GM18511 (cell line): ENCODE results near the gene ESD.
"Not testable (repeated sequence)": the region's sequence is repeated elsewhere in the genome, so short reads cannot be mapped to it uniquely, and the experiment has no call there.

Experiments
- ATAC-seq: cut with Tn5 transposase; IDR thresholded peaks from one replicate; pipeline ENCODE4 v1.9.1; 2021; ENCODE audit warnings: mild to moderate bottlenecking, moderate library complexity; ENCODE audit not compliant: unreplicated experiment

Gene ESD

DNA sequence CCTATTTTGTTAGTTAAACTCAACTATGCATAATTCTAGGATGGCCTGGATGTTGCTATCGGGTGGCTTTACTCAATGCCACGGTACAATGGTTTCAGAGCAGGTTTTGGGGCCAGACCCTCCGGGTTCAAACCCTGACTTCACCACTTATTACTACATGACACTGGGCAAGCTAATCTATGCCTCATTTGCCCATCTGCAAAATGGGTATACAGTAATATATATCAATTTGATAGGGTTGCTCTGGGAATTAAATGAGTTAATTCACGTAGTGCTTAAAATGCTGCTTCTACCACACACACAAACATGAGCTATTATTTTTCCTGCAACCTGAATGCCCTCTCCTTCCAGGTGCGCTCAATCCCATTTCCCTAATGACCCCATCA is 839 bp downstream of the ESD start:
- no peak for ATAC-seq

DNA sequence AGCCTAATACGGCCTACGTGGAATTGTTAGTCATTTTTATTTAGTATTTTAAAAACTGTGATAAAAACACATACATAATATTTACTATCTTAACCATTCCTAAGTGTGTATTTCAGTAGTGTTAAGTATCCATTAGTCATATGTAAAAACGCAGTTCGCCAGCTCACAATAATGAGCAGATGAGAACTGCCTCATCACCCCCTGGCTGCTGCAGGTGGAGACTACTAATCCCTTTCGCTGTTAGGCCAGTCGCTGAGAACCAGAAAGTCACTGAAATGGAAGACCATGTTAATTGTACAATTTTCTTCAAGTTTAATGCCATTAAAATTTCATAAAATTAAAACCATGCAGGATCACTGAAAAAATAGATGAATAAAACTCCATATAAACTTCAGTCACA is 1.6 kb downstream of the ESD start:
- ATAC-seq, result no peak

DNA sequence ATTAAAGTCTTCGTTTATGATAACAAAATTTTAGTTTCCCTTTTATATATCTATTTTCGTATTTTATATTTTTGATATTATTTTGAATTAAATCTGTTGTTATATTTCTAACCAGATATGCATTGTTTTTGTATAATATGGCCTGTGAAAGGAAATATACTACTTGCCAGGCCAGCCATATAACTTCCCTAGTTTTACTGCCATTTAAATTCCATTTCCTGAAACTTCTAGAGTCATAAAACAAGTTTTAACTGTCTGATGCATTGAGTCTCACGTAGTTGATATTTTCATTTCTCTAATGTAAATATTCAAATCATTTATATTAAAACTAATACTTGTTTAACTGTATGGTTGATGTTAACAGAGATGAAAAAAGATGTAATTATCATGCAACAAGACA is 13.5 kb downstream of the ESD start:
- ATAC-seq, result no peak

DNA sequence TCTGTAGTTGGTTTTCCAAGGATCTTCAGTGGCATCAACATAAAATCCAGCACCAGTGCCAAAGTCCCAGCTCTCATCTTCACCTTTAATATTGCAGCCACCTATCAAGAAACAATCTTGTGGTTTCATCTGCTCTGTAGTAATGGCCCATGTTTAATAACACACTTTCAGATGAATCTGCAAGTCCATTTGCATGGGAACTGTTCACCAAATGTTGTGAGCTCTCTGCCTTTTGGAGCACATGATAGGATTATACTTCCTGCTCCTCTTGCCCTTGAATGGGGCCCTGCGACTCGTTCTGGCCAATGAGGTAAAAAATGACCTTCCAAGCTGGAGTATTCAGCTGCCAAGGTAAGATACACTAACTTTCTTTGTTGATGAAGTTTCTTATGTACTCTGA is 14.3 kb downstream of the ESD start:
- no peak for ATAC-seq

DNA sequence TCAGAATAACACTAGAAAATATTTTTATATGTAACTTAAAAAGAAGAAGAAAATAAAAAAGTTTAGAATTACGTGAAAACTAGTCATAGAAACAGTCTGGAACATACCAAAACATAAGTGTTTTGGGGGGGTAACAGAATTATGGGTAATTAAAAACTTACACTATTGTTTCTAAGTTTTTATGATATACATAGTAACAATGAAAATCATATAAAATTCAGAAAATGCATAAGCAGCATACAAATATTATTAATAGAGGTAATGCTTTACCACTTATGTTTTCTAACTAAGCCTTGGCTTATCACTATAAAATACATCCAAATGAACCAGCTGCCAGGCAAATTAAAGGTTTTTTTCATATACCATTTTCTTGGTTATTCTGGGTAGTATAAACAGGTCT is 14.9 kb downstream of the ESD start:
- ATAC-seq, result no peak

DNA sequence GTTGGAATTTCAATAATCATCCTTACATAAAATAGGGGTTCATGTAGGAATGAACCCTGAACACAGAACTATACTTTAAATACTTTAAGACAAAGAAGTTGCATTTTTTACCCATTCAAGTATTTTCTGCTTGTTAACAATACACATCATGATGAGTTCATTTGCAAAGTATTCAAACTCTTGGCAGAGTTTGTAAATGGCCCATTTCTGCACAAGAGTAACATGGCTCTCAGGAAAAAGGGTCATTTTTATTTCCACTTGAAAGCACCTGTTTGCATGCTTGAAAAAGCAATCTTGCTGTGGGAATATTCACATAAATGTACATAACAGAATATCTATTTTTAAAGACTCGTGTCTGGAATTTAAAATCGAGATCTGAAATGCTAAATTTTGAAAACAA is 18.1 kb downstream of the ESD start:
- ATAC-seq, result no peak

DNA sequence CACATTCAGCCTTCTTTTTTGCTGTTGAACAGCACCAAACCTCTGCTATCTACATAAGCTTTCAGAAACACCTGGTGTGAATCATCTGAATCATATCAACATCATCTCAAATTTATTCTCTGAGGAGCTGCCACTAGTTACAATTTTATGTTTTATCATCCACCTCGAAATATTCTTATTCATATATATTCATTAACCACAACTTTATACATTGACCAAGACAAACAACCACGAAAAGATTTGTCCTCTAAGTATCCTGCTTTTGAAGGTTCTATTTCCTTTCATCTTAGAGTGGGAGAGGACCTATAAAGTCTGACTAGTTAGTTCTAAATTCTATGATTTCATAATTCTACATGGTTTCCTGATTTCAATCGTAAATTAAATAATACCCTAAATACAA is 18.9 kb downstream of the ESD start:
- no peak for ATAC-seq

DNA sequence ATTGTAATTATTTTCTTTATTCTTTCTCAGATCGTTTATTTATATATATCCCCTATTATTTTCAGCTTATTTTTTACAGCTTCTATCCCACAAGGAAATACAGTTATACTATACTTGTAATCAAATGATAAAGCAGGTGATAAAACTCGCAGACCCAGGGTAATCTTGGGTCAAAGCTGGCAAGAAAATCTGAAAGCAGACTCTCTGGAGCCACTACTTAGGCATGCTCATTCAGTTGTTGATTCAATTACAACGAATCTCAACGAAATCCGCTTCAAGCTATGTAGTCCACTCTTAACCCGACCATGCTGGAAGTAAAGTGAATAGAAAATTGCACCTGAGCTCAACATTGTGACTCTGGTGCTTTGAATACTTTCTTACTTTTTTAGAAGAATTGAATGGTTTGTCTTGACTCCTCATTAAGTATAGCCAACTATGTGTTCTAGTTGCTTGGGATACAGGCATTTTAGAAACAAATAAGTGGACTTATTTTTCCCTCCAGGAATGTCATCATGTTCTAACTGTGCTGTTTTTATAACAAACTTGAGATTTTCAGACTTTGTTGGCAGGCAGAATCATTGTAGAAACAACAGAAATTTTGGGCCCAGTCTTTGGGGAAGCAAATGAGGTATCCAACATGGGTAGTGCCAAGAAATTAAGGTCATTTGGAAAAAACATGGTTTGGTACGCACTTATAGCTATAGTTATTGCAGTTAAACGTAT is 21.4 kb downstream of the ESD start:
- ATAC-seq, result no peak

DNA sequence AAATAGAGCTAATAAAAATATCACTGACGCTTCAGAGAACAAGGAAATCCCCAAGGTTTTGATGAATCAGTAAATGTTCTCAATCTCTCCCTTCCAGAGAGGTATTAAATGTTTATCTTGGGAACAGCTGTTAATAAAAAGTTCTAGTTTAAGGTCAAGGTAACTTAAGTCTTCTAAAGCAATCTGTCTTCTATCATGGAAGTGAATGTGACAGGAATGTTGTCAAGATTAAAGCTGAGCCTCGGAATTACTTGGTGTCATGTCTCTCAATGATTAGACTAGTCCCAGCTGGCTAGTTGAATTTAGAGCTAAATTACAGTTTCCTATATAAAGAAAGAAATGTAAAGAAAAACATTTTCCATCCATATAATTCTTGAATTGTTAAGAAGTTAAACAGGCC is 23.4 kb downstream of the ESD start:
- ATAC-seq, result no peak

DNA sequence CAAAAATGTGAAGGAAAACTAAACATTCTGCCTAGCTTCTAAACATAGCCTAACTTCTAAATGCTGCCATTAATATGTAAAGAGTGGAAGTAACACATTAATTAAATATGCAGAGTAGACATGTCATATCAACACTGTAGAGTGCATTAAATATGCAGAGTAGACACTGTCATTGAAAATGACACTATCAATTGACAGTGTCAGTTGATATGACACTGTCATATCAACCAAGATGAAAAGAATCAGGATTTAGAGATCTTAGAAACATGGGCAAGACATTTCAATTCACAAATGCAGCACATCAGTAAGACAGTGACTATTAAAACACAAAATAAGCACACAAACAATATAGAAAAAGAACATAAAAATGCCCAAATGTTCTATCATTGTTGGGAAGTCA is 25.3 kb downstream of the ESD start:
- no peak for ATAC-seq

DNA sequence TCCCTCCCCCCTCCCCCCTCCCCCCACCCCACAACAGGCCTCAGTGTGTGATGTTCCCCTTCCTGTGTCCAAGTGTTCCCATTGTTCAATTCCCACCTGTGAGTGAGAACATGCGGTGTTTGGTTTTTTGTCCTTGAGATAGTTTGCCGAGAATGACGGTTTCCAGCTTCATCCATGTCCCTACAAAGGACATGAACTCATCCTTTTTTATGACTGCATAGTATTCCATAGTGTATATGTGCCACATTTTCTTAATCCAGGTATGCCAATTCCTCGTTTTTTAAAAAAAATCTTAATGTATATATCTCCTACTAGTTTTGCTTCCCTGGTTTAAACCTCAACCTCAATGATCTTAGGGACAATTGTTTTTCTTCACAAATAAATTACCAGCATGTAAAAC is 27.0 kb downstream of the ESD start:
- ATAC-seq, result not testable (repeated sequence)

DNA sequence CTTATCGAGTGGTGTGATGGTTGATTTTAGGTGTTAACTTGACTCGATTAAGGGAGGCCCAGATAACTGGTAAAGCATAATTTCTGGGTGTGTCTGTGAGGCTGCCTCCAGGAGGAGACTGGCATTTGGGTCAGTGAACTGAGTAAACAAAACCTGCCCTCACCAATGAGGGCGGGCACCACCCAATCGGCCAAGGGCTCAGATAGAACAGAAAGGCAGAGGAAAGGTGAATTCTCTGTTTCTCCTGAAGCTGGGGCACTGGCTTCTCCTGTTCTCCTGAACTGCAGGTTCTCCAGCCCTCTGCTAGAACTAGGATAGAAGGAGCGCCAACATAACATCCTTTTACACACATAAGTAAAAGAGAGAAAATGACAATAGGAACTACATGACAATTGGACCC is 35.1 kb downstream of the ESD start:
- ATAC-seq, result no peak

DNA sequence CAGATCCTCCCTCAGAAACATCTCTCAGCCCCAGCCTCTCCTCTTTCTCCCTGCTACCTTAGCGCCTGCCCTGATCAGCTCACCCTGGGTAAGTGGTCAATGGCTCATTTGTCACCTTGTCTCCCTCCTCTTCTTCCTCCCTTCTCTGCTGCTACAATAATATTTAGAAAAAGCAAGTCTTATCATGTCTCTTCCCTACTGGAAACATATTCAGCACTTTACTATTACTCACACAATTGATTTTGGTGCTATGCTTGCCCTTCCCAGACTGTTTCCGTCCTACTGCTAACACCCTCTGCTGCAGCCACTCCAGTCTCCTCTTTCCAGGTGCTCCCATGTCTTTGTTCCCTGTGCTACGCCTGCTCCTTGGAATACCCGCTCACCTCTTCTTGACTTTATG is 35.8 kb downstream of the ESD start:
- ATAC-seq, result no peak

DNA sequence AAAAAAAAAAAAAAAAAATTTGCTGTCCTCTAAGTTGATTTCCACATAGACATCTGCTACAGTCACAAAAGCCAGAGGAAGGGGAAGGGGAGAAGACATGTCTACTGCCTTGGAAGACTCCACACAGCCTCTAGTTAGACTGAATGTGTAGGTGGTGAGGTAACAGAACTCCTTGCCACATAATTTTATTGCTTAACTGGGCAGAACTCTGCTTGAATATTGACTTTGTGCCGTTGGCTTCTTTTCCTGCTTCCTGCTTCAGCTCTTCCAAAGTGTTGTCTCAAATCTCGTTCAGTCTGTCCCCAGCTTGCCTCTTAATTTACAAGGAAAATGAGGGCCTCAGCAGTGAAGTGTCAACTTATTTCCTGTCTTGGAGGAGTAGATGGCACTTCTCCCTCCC is 37.1 kb downstream of the ESD start:
- no peak for ATAC-seq

DNA sequence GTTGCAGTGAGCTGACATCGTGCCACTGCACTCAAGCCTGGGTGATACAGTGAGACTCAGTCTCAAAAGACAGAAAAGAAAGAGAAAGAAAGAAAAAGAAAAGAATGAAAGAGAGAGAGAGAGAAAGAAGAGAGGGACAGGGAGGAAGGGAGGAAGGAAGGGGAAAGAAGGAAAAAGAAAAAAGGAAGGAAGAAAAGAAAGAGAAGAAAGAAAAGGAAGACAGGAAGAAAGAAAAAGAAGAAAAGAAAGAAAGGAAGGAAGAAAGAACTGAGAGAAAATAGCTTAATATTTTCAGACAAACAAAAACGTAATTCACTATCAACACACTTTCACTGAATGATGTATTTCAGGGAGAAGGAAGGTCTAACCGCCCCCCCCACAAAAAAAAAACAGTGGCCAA is 39.3 kb downstream of the ESD start:
- no peak for ATAC-seq

DNA sequence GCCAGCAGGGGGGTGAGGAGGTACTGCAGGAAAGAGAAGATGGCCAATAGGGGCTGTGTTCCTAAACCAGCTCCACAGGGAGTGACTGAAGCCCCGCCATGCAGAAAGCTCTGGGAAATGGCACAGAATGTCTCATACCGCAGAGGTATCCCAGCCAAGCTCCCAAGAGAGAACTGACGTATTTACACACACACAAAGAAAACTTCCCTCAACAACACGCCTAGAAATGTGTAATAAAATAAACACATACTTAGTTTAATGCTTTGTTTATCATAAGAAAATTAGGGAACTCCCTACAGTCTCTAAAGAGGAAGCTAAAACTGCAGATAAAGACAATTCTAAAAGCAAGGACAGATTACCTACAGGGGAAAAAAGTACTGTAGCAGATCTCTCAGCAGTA is 40.0 kb downstream of the ESD start:
- ATAC-seq, result no peak

DNA sequence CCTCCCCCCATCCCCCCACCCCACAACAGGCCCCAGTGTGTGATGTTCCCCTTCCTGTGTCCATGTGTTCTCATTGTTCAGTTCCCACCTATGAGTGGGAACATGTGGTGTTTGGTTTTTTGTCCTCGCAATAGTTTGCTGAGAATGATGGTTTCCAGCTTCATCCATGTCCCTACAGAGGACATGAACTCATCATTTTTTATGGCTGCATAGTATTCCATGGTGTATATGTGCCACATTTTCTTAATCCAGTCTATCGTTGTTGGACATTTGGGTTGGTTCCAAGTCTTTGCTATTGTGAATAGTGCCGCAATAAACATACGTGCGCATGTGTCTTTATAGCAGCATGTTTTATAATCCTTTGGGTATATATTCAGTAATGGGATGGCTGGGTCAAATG is 41.5 kb downstream of the ESD start:
- not testable (repeated sequence) for ATAC-seq

DNA sequence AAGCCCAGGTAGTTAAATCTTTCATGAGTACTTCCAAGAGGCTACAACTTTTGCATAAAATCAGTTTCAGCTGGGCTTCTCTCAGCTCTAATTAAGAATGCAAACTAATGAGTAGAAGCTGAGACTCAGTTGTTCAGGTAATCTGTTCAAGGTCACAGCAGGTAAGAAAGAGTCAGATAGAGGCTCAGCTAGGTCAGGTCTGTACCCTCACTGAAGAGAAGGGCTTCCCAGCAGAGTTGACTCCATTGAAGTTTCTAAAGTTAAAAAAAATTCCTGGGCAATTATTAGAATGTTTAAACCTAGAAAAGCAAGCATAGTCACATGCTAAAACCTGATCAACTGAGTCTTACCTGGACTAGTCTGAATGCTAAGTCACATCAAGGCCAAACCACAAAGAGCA is 42.1 kb downstream of the ESD start:
- ATAC-seq, result no peak

DNA sequence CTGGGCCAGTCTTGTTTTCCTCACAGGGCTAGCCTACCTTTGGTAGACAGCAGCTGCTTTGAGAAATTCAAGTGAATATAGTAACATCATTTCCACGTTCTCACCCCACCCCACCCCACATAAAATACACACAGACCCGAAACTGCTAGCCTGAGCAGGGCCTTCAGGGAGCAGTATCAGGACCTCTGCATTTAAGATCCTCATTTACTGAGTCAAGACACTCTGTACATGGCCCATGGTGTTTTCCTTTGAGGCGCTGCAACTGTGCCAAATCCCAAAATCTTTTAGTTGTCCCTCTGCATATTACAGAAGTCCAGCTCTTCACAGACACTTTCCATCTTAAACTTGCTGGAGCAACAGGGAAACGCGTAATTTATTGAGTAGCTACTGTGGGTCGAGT is 43.0 kb downstream of the ESD start:
- ATAC-seq, result no peak

DNA sequence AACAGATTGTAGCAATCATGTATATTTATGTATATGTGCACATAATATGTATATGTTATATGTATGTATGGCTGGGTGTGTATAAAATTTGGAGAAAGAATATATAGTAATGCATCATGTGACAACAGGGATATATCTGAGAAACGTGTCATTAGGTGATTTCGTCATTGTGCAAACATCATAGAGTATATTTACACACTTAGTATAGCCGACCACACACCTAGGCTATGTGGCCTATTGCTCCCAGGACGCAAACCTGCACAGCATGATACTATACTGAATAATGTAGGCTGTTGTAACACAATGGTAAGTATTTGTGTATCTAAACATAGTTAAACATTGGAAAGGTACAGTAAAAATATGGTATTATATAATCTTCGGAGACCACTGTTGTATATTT is 43.8 kb downstream of the ESD start:
- no peak for ATAC-seq

DNA sequence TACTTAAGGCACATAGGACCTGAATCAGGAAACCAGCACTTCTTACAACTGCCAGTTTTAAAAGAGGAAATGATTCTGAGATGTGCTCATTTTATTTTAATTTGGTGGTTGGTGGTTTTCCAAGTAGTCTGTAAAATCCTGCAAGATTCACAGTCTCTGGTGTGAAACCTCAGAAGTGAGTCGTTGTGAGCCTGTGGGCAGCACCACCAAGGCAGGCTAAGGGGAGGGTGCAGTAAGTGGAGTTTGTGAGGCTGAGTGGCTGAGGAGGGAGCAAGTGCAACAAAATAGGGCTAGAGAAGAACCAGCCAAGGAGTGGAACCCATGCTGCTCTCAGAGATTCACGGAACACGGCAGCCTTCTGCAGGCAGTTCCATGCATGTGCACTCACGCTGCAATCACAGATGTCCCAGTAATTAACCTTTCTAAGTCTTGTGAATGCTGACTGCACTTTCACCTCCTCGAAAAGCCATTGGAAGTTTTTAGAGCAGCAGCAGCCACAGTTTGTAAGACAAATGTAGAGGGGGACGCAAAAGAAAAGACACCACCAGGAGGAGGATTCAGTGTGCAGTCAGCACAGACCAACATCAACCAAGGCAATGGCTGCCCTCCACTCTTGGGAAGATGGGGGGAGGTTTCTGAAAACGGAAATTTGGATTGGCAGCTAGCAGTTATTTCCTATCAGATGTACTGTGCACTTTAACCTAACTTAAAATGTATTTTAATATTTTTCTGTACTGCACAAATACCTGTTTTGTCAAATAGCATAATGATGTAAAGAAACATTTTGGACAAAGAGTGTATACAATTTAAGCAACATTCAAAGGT is 44.9 kb downstream of the ESD start:
- peak; percentile 95 for ATAC-seq

DNA sequence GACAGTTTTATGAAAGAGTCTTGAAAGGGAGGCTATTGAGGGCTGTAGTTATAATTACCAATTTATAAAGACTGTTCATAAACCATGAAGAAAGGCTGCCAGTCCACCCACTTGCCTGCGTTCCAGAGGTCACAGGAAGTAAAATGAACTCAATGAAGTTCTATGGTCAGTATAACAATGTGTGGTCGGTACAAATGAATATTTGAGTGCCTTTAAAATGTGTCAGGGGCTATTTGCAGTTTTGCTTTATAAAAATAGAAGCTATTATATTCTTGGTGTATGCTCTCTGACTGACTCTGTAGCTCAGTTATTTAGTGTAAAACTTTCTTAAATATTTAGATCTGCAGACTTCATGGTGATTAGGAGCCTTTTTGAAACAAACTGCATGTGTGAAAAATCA is 47.0 kb downstream of the ESD start:
- ATAC-seq, result no peak

DNA sequence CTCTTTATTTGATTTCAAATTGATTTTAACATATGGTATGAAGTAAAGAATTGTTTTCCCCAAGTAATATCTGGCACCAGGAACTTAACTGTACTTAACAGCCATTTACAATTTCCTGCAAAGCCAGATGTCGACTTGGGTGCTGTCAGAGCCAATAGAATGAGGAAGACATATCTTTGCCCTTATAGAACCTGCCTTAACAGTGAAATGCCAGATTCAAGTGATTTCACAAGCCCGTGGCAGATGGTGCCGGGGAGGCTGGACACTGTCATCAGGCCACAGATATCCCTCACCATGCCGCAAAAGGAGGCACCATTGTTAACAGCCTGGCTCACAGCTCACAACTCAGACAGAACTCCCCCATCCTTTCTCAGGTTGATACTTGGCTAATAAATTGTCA is 48.7 kb downstream of the ESD start:
- ATAC-seq, result no peak
